GM23338 (cell line): Measurements from ENCODE around the gene ZSCAN30. TPM values are rescaled to one million over a fixed set of nuclear protein-coding genes. Genes with fewer than 3 reads are reported as not detected.
"Not testable (repeated sequence)": the region's sequence is repeated elsewhere in the genome, so short reads cannot be mapped to it uniquely, and the experiment has no call there.

Experiments
- ATAC-seq: fragments of 200-7000 bp; cut with Tn5 transposase; 3 replicates; pipeline ENCODE4 v1.9.1; 2020
- DNase-seq: peaks from one replicate; pipeline ENCODE4 v3.0.0-alpha.2; 2015; ENCODE audit warnings: low spot score
- H2AFZ ChIP-seq: fragments of 200-600 bp; sonication (generic); 2 replicates; pipeline ENCODE4 v1.8.0; 2016; ENCODE audit warnings: antibody characterized with exemption, mild to moderate bottlenecking, moderate library complexity
- H3F3A ChIP-seq: fragments of 200-600 bp; sonication (generic); replicated peaks from 2 replicates; pipeline ENCODE4 v1.8.0; 2017; ENCODE audit warnings: antibody characterized with exemption, mixed run types, low read depth
- H3K27ac ChIP-seq: fragments of 200-600 bp; sonication (generic); 2 replicates; pipeline ENCODE4 v1.6.1; 2016; ENCODE audit warnings: low read depth
- H3K27me3 ChIP-seq: fragments of 200-600 bp; sonication (generic); 2 replicates; pipeline ENCODE4 v1.8.0; 2016; ENCODE audit warnings: mild to moderate bottlenecking, mixed run types, moderate library complexity; ENCODE audit not compliant: insufficient read depth
- H3K36me3 ChIP-seq: fragments of 200-600 bp; sonication (generic); 2 replicates; pipeline ENCODE4 v1.8.0; 2016; ENCODE audit warnings: mild to moderate bottlenecking; ENCODE audit not compliant: insufficient read depth
- H3K4me1 ChIP-seq: fragments of 200-600 bp; sonication (generic); 2 replicates; pipeline ENCODE4 v1.8.0; 2016; ENCODE audit warnings: mild to moderate bottlenecking, moderate library complexity; ENCODE audit not compliant: insufficient read depth
- H3K4me2 ChIP-seq: fragments of 200-600 bp; sonication (generic); 2 replicates; pipeline ENCODE4 v1.7.1; 2017; ENCODE audit warnings: mixed run types
- H3K4me3 ChIP-seq: fragments of 200-600 bp; sonication (generic); 2 replicates; pipeline ENCODE4 v1.6.1; 2016; ENCODE audit warnings: mixed run types
- H3K79me2 ChIP-seq: fragments of 200-600 bp; sonication (generic); replicated peaks from 2 replicates; pipeline ENCODE4 v1.8.0; 2017; ENCODE audit warnings: mild to moderate bottlenecking; ENCODE audit not compliant: insufficient read depth
- H3K9me2 ChIP-seq: fragments of 200-600 bp; sonication (generic); 2 replicates; pipeline ENCODE4 v1.8.0; 2017; ENCODE audit not compliant: insufficient read depth
- H4K20me1 ChIP-seq: fragments of 200-600 bp; sonication (generic); replicated peaks from 2 replicates; pipeline ENCODE4 v1.8.0; 2017; ENCODE audit warnings: mild to moderate bottlenecking; ENCODE audit not compliant: insufficient read depth
- H3K27ac Mint-ChIP-seq: 2 replicates; pipeline ENCODE4 v1.8.0; 2020; ENCODE audit warnings: inconsistent platforms, mild to moderate bottlenecking, moderate library complexity, mixed read lengths
- H3K27me3 Mint-ChIP-seq: 3 replicates; pipeline ENCODE4 v1.8.0; 2022; ENCODE audit warnings: low read depth, mild to moderate bottlenecking, moderate library complexity, mixed read lengths, inconsistent platforms; ENCODE audit not compliant: insufficient read depth, poor library complexity
- H3K36me3 Mint-ChIP-seq: 3 replicates; pipeline ENCODE4 v1.8.0; 2021; ENCODE audit warnings: low read depth, mild to moderate bottlenecking, inconsistent platforms, moderate library complexity, mixed read lengths
- H3K4me1 Mint-ChIP-seq: 3 replicates; pipeline ENCODE4 v1.8.0; 2020; ENCODE audit warnings: mild to moderate bottlenecking, inconsistent platforms, mixed read lengths
- H3K4me3 Mint-ChIP-seq: 3 replicates; pipeline ENCODE4 v1.8.0; 2021; ENCODE audit warnings: moderate library complexity, mild to moderate bottlenecking, inconsistent platforms, mixed read lengths
- H3K9me3 Mint-ChIP-seq: 3 replicates; pipeline ENCODE4 v1.8.0; 2020; ENCODE audit warnings: moderate library complexity, mild to moderate bottlenecking, inconsistent platforms, mixed read lengths
- JUNB ChIP-seq: IDR thresholded peaks from one replicate; pipeline ENCODE4 v1.6.1; 2016; ENCODE audit warnings: antibody characterized with exemption; ENCODE audit not compliant: unreplicated experiment
- ZNF114 ChIP-seq: fragments of 250-450 bp; sonication (Bioruptor Pico); IDR thresholded peaks from 2 replicates; pipeline ENCODE4 v1.5.0; 2020; ENCODE audit warnings: mild to moderate bottlenecking, moderate library complexity
- polyA plus RNA-seq: library from polyadenylated mRNA; unstranded; fragments of >200 nt; fragmentation: Nextera tagmentation; extraction: Ambion mirVana; gene quantifications from 2 replicates; pipeline ENCODE4 v1.2.1, GENCODE V29; 2016
- total RNA-seq: library from RNA; depleted of rRNA; stranded (reverse); fragments of >200 nt; shearing (Covaris generic); gene quantifications from 2 replicates; pipeline ENCODE4 v1.2.3, GENCODE V29; 2014
- TF ChIP-seq, protein P1 (sequence below): IDR thresholded peaks from one replicate; pipeline ENCODE4 v1.6.1; 2018; ENCODE audit warnings: antibody characterized with exemption; ENCODE audit not compliant: unreplicated experiment

The ZSCAN30 gene
- total and polyA plus RNA-seq, 2 experiments from 2014 or later: 12.3 to 21.8 TPM

GRCh38 chr18:35216611-35217010 is 73.4 kb downstream of the ZSCAN30 start:
- not testable (repeated sequence) for H3K4me3 ChIP-seq, H4K20me1 ChIP-seq, H3K36me3 Mint-ChIP-seq, H3K9me2 ChIP-seq, H3K9me3 Mint-ChIP-seq, H3K36me3 ChIP-seq, DNase-seq, H3F3A ChIP-seq, ATAC-seq, H3K79me2 ChIP-seq, H3K4me3 Mint-ChIP-seq, H3K27me3 ChIP-seq, H3K27ac Mint-ChIP-seq, H3K27me3 Mint-ChIP-seq, H3K27ac ChIP-seq, H3K4me2 ChIP-seq
- Histone ChIP-seq H2AFZ (peak overlapping the region; percentile 89), H3K4me1 (peaks cover 22% of the 10 kb centered on the region)
- H3K4me1 Mint-ChIP-seq: peaks cover 23% of the 10 kb centered on the region

DNA sequence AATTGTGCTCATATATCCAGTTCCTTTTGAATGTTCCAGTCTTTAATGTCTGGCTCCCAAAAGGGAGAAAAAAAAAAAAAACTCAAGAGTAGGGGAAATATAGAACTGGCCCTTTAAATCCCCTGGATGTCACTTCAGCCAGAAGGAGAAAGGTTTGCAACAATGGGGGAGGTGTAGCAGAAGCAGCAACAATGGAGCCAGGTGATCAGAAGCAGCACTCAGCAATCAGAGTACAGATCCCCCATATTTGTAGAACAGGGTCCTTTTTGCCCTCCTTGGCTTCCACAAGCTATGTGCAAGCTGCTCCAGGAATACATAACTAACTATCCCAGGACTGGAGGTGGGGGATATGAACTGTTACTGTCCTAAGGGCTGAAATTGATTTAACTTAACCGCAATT is 75.0 kb downstream of the ZSCAN30 start:
- Histone ChIP-seq H3K4me3 (no peak overlapping the region), H3K79me2 (no peaks in the 10 kb centered on the region), H3K27me3 (no peaks in the 10 kb centered on the region), H3K4me1 (peaks cover 22% of the 10 kb centered on the region), H2AFZ (peak overlapping the region; percentile 78; the same call in 1 of the 2 replicates), H3K27ac (no peak overlapping the region), H3K9me2 (no peaks in the 10 kb centered on the region), H4K20me1 (no peaks in the 10 kb centered on the region), H3K4me2 (peak overlapping the region; percentile 5; the same call in 1 of the 2 replicates), H3F3A (no peaks in the 10 kb centered on the region), H3K36me3 (no peaks in the 10 kb centered on the region)
- Mint-ChIP-seq H3K4me3 (no peak overlapping the region), H3K4me1 (peaks cover 23% of the 10 kb centered on the region), H3K36me3 (no peaks in the 10 kb centered on the region), H3K27me3 (peaks cover 4% of the 10 kb centered on the region), H3K27ac (peak overlapping the region; percentile 57; the same call in 1 of the 2 replicates), H3K9me3 (no peaks in the 10 kb centered on the region; the same call in 2 of the 3 replicates)
- ATAC-seq (peak; percentile 94), DNase-seq (peak; percentile 63)
- TF ChIP-seq JUNB (no peak), ZNF114 (CRISPR knock-in tag) (no peak)
- TF ChIP-seq, protein P1, sequence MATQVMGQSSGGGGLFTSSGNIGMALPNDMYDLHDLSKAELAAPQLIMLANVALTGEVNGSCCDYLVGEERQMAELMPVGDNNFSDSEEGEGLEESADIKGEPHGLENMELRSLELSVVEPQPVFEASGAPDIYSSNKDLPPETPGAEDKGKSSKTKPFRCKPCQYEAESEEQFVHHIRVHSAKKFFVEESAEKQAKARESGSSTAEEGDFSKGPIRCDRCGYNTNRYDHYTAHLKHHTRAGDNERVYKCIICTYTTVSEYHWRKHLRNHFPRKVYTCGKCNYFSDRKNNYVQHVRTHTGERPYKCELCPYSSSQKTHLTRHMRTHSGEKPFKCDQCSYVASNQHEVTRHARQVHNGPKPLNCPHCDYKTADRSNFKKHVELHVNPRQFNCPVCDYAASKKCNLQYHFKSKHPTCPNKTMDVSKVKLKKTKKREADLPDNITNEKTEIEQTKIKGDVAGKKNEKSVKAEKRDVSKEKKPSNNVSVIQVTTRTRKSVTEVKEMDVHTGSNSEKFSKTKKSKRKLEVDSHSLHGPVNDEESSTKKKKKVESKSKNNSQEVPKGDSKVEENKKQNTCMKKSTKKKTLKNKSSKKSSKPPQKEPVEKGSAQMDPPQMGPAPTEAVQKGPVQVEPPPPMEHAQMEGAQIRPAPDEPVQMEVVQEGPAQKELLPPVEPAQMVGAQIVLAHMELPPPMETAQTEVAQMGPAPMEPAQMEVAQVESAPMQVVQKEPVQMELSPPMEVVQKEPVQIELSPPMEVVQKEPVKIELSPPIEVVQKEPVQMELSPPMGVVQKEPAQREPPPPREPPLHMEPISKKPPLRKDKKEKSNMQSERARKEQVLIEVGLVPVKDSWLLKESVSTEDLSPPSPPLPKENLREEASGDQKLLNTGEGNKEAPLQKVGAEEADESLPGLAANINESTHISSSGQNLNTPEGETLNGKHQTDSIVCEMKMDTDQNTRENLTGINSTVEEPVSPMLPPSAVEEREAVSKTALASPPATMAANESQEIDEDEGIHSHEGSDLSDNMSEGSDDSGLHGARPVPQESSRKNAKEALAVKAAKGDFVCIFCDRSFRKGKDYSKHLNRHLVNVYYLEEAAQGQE: no peak

DNA sequence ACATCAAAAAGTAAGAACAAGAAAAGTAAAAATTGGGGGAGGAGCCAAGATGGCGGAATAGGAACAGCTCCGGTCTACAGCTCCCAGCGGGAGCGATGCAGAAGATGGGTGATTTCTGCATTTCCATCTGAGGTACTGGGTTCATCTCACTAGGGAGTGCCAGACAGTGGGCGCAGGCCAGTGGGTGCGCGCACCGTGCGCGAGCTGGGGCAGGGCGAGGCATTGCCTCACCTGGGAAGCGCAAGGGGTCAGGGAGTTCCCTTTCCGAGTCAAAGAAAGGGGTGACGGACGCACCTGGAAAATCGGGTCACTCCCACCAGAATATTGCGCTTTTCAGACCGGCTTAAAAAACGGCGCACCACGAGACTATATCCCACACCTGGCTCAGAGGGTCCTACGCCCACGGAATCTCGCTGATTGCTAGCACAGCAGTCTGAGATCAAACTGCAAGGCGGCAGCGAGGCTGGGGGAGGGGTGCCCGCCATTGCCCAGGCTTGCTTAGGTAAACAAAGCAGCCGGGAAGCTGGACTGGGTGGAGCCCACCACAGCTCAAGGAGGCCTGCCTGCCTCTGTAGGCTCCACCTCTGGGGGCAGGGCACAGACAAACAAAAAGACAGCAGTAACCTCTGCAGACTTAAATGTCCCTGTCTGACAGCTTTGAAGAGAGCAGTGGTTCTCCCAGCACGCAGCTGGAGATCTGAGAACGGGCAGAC is 84.1 kb downstream of the ZSCAN30 start:
- not testable (repeated sequence) for H3K4me3 Mint-ChIP-seq, ATAC-seq, H3K27me3 ChIP-seq, H3K36me3 ChIP-seq, H3K27ac Mint-ChIP-seq, H3K4me1 Mint-ChIP-seq, H3K4me2 ChIP-seq, H3K27me3 Mint-ChIP-seq, H3K27ac ChIP-seq, H3K4me3 ChIP-seq, H4K20me1 ChIP-seq, H3F3A ChIP-seq, DNase-seq, H3K9me2 ChIP-seq, H3K4me1 ChIP-seq, H3K79me2 ChIP-seq
- Mint-ChIP-seq H3K9me3 (peaks cover 20% of the 10 kb centered on the region), H3K36me3 (peaks cover 20% of the 10 kb centered on the region)
- peak overlapping the region; percentile 85 for H2AFZ ChIP-seq
